ENCODE results near the gene RASA4B.
"Not testable (repeated sequence)": the region's sequence is repeated elsewhere in the genome, so short reads cannot be mapped to it uniquely, and the experiment has no call there.

GRCh38 chr7:102512642-102513221 lies 4.8 kb downstream of the RASA4B start:
- not testable (repeated sequence) for TF ChIP-seq CTCF (IDR thresholded peaks at IDR 0.05; ENCODE audit: low read depth, low read length); EZH2phosphoT487 (IDR thresholded peaks at IDR 0.05; ENCODE audit: low read depth)
